Fibroblast of the aortic adventitia (primary cell): ENCODE measurements around the gene DGLUCY. TPM values are rescaled to one million over a fixed set of nuclear protein-coding genes. Genes with fewer than 3 reads are reported as not detected.
A peak's percentile ranks its signal among the peaks of the same experiment; 100 is the strongest.
"Not testable (repeated sequence)": the region's sequence is repeated elsewhere in the genome, so short reads cannot be mapped to it uniquely, and the experiment has no call there.

Experiments used
- DNase-seq: peaks from one replicate; pipeline ENCODE4 v3.0.0-alpha.2; 2010; ENCODE audit warnings: low read depth
- H3K4me3 ChIP-seq: 2 replicates; pipeline ENCODE4 v1.5.1; 2011; ENCODE audit warnings: low read depth, mild to moderate bottlenecking, control low read depth, low read length, moderate library complexity
- CTCF ChIP-seq: IDR thresholded peaks from 2 replicates; pipeline ENCODE4 v1.5.1; 2011; ENCODE audit warnings: mild to moderate bottlenecking, low read length, control low read depth, inconsistent platforms; ENCODE audit not compliant: insufficient read depth
- total RNA-seq: library from RNA; depleted of rRNA; stranded (reverse); fragments of >200 nt; gene quantifications from 2 replicates; pipeline ENCODE4 v1.2.3, GENCODE V29; 2012; ENCODE audit warnings: low replicate concordance

Gene DGLUCY
- total RNA-seq, 1 donor: 42.6 TPM

- TF ChIP-seq CTCF: no peak
- no peak for DNase-seq
- H3K4me3 ChIP-seq: no peak overlapping the region
Measured at GRCh38 chr14:91175291-91176201, 61.7 kb downstream of the DGLUCY start.

- TF ChIP-seq CTCF: peak; percentile 81
- no peak overlapping the region for H3K4me3 ChIP-seq
- DNase-seq: peak; percentile 78
Measured at GRCh38 chr14:91177073-91178034, 63.5 kb downstream of the DGLUCY start.

GRCh38 chr14:91180611-91181010 lies 66.7 kb downstream of the DGLUCY start:
- H3K4me3 ChIP-seq: no peak overlapping the region
- no peak for DNase-seq
- TF ChIP-seq CTCF: no peak

GRCh38 chr14:91182753-91183152 lies 68.9 kb downstream of the DGLUCY start:
- DNase-seq, H3K4me3 ChIP-seq: not testable (repeated sequence)

GRCh38 chr14:91184559-91184958 lies 70.7 kb downstream of the DGLUCY start:
- no peak overlapping the region for H3K4me3 ChIP-seq
- DNase-seq: no peak
- no peak for TF ChIP-seq CTCF

GRCh38 chr14:91185721-91186120 lies 71.8 kb downstream of the DGLUCY start:
- DNase-seq: peak; percentile 48
- no peak overlapping the region for H3K4me3 ChIP-seq
- TF ChIP-seq CTCF: no peak

- DNase-seq: no peak
- H3K4me3 ChIP-seq: no peak overlapping the region
- no peak for TF ChIP-seq CTCF
Measured at GRCh38 chr14:91186515-91187066, 72.7 kb downstream of the DGLUCY start.
